VCaP (cell line): Measurements from ENCODE around the gene KIF5A.

Experiments used
- H3K27ac ChIP-seq: fragments of 450-650 bp; 2 replicates; pipeline ENCODE4 v1.5.1; 2017
- CTCF ChIP-seq: fragments of 450-650 bp; conservative IDR thresholded peaks from 2 replicates; pipeline ENCODE4 v1.5.1; 2017; ENCODE audit warnings: mild to moderate bottlenecking, moderate library complexity

KIF5A gene

DNA sequence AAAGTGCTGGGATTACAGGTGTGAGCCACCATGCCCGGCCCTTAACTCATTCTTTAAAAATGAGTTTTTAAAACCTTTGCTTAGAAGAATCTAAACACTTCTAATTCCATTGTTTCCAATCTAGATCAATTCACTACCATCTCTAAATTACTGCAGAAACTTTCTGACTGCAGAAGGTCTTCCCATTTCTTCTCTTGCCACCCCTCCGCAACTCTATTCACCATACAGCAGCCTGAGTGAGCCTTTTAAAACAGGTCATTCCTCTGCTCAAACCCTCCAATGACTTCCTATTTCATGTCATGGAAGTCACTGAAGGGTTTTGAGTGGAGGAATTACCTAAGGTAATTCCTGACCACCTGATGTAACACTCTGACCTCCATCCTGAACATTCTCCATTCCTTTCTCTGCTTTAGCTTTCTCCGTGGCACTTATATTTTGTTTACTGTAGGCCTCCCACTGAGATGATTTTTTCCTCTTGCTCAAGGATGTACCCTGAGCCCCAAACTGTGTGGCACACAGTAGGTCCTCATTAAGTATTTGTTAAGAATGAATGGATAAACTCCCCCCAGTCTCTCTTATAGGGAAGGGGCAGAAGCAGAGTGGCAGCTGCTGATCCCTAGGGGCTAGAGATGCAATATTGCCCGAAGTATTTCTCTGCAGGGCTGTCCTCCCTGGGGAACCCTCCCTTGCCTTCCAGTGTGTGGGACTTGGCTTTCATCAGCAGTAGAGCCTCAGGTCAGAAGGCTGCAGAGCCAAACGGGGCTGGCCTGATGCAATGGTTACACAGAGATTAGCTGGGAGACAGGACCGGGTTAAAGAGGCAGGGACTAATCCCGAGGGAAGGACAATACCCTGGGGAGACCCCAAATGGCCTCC, 30.7 kb upstream of the KIF5A start:
- H3K27ac ChIP-seq = peak overlapping the region; percentile 99
- TF ChIP-seq CTCF = no peak

DNA sequence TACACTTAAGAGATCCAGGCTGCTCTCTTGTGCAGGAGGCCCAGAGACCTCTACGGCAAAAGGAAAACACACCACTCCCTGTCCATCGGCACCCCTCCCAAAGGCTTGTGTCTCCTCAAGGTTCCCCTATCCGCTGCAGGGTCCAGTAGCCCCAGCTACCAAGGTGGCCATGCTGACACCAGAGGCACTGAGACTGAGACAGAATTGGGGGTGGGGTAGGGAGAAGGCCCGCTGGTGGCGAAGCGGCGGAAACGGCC, 30.1 kb upstream of the KIF5A start:
- 0 out of 2 replicates have a peak, but pooled peaks have one; percentile 6 for TF ChIP-seq CTCF
- peak overlapping the region; percentile 99 for H3K27ac ChIP-seq

DNA sequence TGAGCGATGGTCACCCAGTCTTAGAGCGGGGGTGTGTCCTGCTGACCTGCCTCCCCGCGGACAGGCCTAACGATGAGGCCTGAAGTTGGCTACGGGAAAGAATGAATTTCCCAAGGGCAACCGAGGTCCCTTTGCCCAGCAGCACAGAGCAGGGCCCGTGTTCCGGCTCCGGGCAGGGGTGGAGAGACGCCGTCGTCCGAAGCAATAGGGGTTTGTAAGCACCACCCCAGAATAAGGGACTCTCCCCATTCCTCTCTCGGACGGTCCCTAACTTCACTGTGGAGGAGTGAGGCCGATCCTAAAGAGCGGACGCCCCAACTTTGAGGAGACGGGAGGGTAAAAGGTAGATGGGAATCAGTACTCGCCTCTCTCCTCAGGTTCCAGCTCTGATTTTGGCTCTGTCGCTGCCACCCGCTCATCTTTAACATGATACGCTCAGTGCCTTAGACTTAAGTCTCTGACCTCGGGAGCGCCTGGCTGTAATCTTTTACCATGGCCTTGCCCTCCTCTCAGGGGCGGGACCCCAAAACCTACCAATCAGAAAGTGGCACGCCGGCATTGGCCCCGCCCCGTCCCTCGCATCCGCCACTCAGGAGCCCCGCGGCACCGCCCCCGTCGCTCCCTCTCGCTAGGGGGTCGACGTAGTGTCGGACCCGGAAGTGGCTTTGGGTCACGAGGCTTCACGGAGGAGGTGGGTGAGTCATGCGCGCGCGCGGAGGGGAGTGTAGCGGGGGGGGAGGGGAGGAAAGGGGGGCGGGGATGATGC, 29.6 kb upstream of the KIF5A start, which contains the start of gene DDIT3:
TSS of gene DDIT3 (minus strand) at position 462 of the 766 bp plus-strand sequence. CDS start 3,108 bp downstream, outside the sequence.
- H3K27ac ChIP-seq = peak within 1 kb of the TSS; percentile 99
- TF ChIP-seq CTCF = no peak

- no peak for TF ChIP-seq CTCF
- peak overlapping the region; percentile 99 for H3K27ac ChIP-seq
These were observed 28.3 kb upstream of the KIF5A start for GRCh38 chr12:57521525-57522010.

- peak within 1 kb of the TSS; percentile 99 for H3K27ac ChIP-seq
- TF ChIP-seq CTCF = no peak
These were observed 27.6 kb upstream of the KIF5A start, which contains the start of gene MBD6 for GRCh38 chr12:57522011-57522886. Gene MBD6 (plus strand): TSS chr12:57522824. CDS start chr12:57524304, 1,480 bp downstream.

GRCh38 chr12:57522887-57523705, 26.7 kb upstream of the KIF5A start:
- no peak for TF ChIP-seq CTCF
- peak overlapping the region; percentile 99 for H3K27ac ChIP-seq
